ENCODE data around the gene MCTS1.
"Not testable (repeated sequence)": the region's sequence is repeated elsewhere in the genome, so short reads cannot be mapped to it uniquely, and the experiment has no call there.

Gene MCTS1

DNA sequence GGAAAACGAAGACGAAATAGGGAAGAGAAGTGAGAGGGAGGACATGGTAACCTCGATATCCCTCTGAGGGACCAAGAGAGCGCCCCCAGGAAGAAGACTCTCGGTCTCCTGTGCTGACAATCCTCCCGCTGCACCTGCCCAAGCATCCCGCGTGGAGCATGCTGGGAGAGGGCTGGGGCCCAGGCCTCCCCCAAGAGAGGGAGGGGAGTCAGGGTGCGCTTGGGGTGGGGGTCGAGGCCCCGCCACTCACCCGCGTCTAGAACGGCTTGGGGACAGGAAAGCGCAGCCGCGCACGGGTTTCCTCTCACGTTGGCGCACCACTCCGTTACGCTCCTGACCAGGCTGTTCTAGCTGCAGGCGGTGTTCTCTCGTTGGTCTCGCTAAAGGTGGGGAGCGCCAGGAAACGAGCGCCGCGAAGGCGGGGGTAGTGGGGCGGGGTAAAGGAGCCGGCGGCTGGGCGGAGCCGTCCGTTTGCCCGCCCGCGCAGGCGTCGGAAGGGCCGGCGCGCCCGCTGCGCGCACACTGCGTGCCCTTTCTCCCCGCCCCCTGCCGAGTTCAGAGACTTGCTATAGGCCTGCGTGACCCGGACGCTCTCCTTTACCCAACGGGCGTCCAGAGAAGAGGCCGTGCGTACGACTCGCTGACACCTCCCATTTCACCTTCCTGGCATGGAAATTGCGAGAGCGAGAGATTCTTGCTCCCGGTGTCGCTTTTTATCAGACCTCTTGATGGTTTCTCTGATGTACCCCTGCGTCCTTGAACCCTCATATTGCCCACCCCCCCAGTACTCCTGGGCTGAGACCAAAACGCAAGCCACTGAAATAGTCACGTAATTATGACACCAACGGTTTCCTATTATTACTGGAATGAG lies 26.0 kb downstream of the MCTS1 start, which contains the start of gene C1GALT1C1:
TSS of gene C1GALT1C1 (minus strand) at position 388 of the 871 bp plus-strand sequence. CDS start 2,888 bp downstream, outside the sequence.
- peak; percentile 66 for DNase-seq (ENCODE audit: low read depth)

GRCh38 chrX:120638619-120639018 lies 34.7 kb downstream of the MCTS1 start:
- no peak for DNase-seq (ENCODE audit: low read depth)

DNA sequence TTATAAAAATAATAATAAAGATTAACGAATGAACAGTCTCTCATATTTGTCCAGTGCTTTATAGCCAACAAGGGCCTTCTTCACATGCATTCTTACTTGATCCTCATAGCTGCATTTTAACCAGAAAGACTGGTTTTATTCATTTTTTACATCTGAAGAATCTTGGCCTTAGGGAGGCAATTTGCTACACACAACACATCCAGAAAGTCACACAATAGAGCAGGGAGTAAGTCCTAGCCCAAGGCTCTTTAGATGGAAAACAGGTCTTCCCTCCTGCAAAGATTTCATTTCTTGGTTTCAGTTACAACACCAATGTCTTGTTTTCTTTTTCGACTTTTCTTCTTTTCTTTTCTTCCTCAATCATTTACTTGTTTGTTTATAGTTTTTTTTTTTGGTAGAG lies 39.0 kb downstream of the MCTS1 start:
- no peak for DNase-seq (ENCODE audit: low read depth)

- no peak for DNase-seq (ENCODE audit: low read depth)
Observed at GRCh38 chrX:120647127-120647526, 43.2 kb downstream of the MCTS1 start.

- not testable (repeated sequence) for DNase-seq (ENCODE audit: low read depth)
Observed at GRCh38 chrX:120652256-120652655, 48.4 kb downstream of the MCTS1 start.

GRCh38 chrX:120653000-120653399 lies 49.1 kb downstream of the MCTS1 start:
- DNase-seq (ENCODE audit: low read depth) = no peak

DNA sequence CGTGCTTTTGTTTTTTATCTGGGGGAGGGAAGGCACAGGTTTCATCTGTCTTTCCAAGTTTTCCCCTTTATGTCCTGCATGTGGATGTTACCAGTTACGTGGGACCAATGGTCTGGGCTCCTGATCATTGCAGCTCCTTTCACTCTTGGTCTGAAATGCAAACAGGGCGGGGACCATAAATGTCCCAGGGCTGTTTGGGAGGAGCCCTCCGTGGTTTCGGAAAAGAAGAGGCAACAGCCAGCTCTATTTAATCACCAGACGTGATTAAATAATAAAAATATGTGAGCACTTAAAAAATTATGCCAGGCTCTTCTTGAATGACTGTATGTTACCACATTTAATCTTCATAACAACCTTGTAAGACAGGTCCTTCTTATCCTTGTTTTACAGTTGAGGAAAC lies 56.7 kb downstream of the MCTS1 start:
- DNase-seq (ENCODE audit: low read depth) = no peak
